ENCODE measurements around the gene ZNF438.

- TF ChIP-seq POLR2A (IDR thresholded peaks at IDR 0.05) (no peak), POLR2AphosphoS5 (IDR thresholded peaks at IDR 0.05) (no peak)
- TF ChIP-seq, protein P1, sequence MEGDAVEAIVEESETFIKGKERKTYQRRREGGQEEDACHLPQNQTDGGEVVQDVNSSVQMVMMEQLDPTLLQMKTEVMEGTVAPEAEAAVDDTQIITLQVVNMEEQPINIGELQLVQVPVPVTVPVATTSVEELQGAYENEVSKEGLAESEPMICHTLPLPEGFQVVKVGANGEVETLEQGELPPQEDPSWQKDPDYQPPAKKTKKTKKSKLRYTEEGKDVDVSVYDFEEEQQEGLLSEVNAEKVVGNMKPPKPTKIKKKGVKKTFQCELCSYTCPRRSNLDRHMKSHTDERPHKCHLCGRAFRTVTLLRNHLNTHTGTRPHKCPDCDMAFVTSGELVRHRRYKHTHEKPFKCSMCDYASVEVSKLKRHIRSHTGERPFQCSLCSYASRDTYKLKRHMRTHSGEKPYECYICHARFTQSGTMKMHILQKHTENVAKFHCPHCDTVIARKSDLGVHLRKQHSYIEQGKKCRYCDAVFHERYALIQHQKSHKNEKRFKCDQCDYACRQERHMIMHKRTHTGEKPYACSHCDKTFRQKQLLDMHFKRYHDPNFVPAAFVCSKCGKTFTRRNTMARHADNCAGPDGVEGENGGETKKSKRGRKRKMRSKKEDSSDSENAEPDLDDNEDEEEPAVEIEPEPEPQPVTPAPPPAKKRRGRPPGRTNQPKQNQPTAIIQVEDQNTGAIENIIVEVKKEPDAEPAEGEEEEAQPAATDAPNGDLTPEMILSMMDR (IDR thresholded peaks at IDR 0.05), result no peak
Observed at GRCh38 chr10:30943451-30943850, 88.2 kb downstream of the ZNF438 start.

Data from sigmoid colon (tissue), 4 donors.